ENCODE results near the gene MYO7A.

The MYO7A gene

DNA sequence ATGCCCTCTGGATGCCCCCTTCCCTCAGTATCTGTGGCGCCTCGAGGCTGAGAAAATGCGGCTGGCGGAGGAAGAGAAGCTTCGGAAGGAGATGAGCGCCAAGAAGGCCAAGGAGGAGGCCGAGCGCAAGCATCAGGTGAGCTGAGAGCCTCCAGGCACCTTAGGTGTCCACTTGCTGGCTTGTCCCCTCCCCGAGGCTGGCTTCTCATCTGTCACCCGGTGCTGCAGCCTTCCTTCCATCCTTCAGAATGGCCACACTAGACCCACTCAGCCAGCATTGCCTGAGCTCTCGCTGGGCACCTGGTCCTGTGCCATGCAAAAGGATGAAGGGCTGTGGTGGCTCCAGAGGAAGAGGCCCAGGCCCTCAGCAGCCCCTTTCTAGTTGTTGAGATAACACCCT lies 52.3 kb downstream of the MYO7A start:
- no peak for DNase-seq (ENCODE audit: low read depth, low spot score)
- TF ChIP-seq, protein P1, sequence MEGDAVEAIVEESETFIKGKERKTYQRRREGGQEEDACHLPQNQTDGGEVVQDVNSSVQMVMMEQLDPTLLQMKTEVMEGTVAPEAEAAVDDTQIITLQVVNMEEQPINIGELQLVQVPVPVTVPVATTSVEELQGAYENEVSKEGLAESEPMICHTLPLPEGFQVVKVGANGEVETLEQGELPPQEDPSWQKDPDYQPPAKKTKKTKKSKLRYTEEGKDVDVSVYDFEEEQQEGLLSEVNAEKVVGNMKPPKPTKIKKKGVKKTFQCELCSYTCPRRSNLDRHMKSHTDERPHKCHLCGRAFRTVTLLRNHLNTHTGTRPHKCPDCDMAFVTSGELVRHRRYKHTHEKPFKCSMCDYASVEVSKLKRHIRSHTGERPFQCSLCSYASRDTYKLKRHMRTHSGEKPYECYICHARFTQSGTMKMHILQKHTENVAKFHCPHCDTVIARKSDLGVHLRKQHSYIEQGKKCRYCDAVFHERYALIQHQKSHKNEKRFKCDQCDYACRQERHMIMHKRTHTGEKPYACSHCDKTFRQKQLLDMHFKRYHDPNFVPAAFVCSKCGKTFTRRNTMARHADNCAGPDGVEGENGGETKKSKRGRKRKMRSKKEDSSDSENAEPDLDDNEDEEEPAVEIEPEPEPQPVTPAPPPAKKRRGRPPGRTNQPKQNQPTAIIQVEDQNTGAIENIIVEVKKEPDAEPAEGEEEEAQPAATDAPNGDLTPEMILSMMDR (IDR thresholded peaks at IDR 0.05; ENCODE audit: low read depth, low read length) = no peak
- in situ Hi-C loops (cut with HindIII; ENCODE audit: low sequenced_read_pairs) = no loop called here
- H3K4me3 ChIP-seq (ENCODE audit: low read depth, low read length) = no peak overlapping the region

GRCh38 chr11:77181226-77181625 lies 53.2 kb downstream of the MYO7A start:
- DNase-seq (ENCODE audit: low read depth, low spot score) = no peak
- in situ Hi-C loops (cut with HindIII; ENCODE audit: low sequenced_read_pairs) = no loop called here

GRCh38 chr11:77181799-77182541 lies 53.9 kb downstream of the MYO7A start:
- H3K4me3 ChIP-seq (ENCODE audit: low read depth, low read length) = no peak overlapping the region
- no peak for DNase-seq (ENCODE audit: low read depth, low spot score)
- TF ChIP-seq, protein P1 (IDR thresholded peaks at IDR 0.05; ENCODE audit: low read depth, low read length) = no peak
- in situ Hi-C loops (cut with HindIII; ENCODE audit: low sequenced_read_pairs) = no loop called here

More at GRCh38 chr11:77181226-77181625, 53.2 kb downstream of the MYO7A start:
- H3K4me3 ChIP-seq (ENCODE audit: low read depth, low read length) = no peak overlapping the region
- TF ChIP-seq, protein P1 (IDR thresholded peaks at IDR 0.05; ENCODE audit: low read depth, low read length) = no peak

DNA sequence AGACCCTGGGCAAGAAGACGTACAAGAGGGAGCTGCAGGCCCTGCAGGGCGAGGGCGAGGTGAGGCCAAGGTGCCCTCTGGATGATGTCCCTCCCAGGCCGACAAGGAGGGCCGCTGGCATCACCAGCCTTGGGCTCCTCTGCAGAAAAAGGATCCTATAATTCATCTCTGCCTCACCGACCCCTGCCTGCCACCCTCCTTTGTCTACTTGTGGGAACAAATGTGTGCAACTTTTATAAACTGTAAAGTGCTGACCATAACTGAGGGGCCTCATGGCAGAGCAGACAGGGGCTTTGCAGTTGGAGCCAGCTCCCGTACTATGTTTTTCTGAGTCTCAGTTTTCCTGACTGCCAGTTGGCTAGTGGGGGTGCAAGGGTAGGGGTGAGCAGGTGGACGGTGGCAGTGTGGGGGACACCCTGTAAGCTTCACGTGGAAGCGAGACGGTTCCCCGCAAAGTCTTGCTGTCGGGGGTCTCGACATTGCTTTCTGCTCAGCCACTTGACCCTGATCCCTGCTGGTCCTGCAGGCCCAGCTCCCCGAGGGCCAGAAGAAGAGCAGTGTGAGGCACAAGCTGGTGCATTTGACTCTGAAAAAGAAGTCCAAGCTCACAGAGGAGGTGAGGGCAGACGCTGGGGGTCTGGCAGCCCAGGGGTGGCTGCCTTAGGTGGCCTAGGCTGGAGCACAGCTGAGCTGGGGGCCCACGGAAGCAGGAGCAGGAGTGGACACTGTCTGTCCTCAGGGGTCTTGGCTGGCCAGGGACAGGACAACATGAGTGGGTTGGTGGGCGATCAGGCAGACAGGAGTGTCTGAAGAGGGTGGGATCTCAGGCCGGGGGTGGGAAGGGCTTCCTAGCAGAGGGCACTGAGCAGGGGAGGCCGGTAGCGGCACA lies 54.7 kb downstream of the MYO7A start:
- DNase-seq (ENCODE audit: low read depth, low spot score) = no peak
- H3K4me3 ChIP-seq (ENCODE audit: low read depth, low read length) = no peak overlapping the region
- in situ Hi-C loops (cut with HindIII; ENCODE audit: low sequenced_read_pairs) = no loop called here
- TF ChIP-seq, protein P1 (IDR thresholded peaks at IDR 0.05; ENCODE audit: low read depth, low read length) = no peak

DNA sequence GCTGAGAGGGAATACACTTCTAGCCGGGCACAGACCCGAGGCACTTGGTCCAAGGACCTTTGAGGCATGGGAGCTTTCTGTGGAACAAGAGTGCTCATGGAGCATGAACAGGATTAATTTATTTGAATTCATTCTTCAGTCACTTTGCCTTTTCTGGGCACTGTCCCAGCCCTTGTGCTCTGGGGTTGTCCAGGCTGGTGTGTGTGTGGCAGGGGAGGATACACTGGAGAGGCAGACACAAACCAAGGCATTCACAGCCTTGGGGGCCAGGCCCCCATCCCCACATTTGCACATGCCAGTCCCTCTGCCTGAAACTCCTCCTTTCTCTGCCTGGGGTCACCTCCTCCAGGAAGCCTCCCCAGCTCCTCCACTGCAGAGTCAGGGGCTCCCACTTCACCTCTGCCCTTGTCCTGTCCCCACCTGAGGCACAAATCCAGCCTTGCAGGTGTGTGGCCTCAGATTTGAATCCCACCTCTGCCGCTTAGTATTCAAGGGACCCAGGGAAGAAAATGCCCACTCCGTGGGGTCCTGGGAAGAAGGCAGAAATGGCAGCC lies 55.5 kb downstream of the MYO7A start:
- TF ChIP-seq, protein P1 (IDR thresholded peaks at IDR 0.05; ENCODE audit: low read depth, low read length) = no peak
- H3K4me3 ChIP-seq (ENCODE audit: low read depth, low read length) = no peak overlapping the region
- no peak for DNase-seq (ENCODE audit: low read depth, low spot score)
- in situ Hi-C loops (cut with HindIII; ENCODE audit: low sequenced_read_pairs) = no loop called here

- no peak overlapping the region for H3K4me3 ChIP-seq (ENCODE audit: low read depth, low read length)
- no peak for DNase-seq (ENCODE audit: low read depth, low spot score)
- TF ChIP-seq, protein P1 (IDR thresholded peaks at IDR 0.05; ENCODE audit: low read depth, low read length) = no peak
- in situ Hi-C loops (cut with HindIII; ENCODE audit: low sequenced_read_pairs) = no loop called here
These were observed 56.3 kb downstream of the MYO7A start for GRCh38 chr11:77184136-77184860.
